MCF 10A (cell line): Measurements from ENCODE around the gene CACNA2D3. TPM values are rescaled to one million over a fixed set of nuclear protein-coding genes. Genes with fewer than 3 reads are reported as not detected.

Source experiments
- BruUV-seq: library from RNA; stranded (reverse); fragments of 400-500 nt; replicated peaks from 2 replicates; lab custom pipeline; 2021; lab: Mats Ljungman, UMichigan
- CTCF ChIA-PET: fragments of 300-600 bp; sonication (Branson Sonifier 250); formaldehyde crosslinking; extraction: SDS; loops from one replicate; lab custom pipeline; 2021; ENCODE audit warnings: antibody characterized with exemption, inconsistent platforms; lab: Yijun Ruan, JAX
- POLR2A ChIA-PET: fragments of 300-600, 350-650 bp; sonication (Branson Sonifier 250); formaldehyde crosslinking; extraction: SDS; loops from one replicate; lab custom pipeline; 2020; ENCODE audit warnings: antibody characterized with exemption, inconsistent platforms; lab: Yijun Ruan, JAX
- DNase-seq: peaks from one replicate; pipeline ENCODE4 v3.0.0-alpha.2; 2018; ENCODE audit not compliant: unreplicated experiment
- H3K27ac Mint-ChIP-seq: one replicate; pipeline ENCODE4 v1.8.0; 2022; ENCODE audit warnings: mild to moderate bottlenecking, low read depth, mixed read lengths; ENCODE audit not compliant: unreplicated experiment
- H3K27me3 Mint-ChIP-seq: one replicate; pipeline ENCODE4 v1.8.0; 2022; ENCODE audit warnings: mixed read lengths; ENCODE audit not compliant: insufficient read depth, unreplicated experiment
- H3K36me3 Mint-ChIP-seq: one replicate; pipeline ENCODE4 v1.8.0; 2022; ENCODE audit warnings: mild to moderate bottlenecking, moderate library complexity, mixed read lengths; ENCODE audit not compliant: insufficient read depth, unreplicated experiment
- H3K4me1 Mint-ChIP-seq: one replicate; pipeline ENCODE4 v1.8.0; 2022; ENCODE audit warnings: mixed read lengths; ENCODE audit not compliant: insufficient read depth, unreplicated experiment
- H3K4me3 Mint-ChIP-seq: one replicate; pipeline ENCODE4 v1.8.0; 2022; ENCODE audit warnings: mild to moderate bottlenecking, moderate library complexity, mixed read lengths; ENCODE audit not compliant: unreplicated experiment
- H3K9me3 Mint-ChIP-seq: one replicate; pipeline ENCODE4 v1.8.0; 2022; ENCODE audit warnings: mixed read lengths; ENCODE audit not compliant: unreplicated experiment
- CTCF ChIP-seq: fragments of 200-600 bp; IDR thresholded peaks from one replicate; pipeline ENCODE4 v1.8.0; 2022; ENCODE audit warnings: antibody characterized with exemption, mild to moderate bottlenecking; ENCODE audit not compliant: unreplicated experiment
- intact Hi-C: fragments of 100-400 bp; cut with micrococcal nuclease; formaldehyde crosslinking; loops from 2 replicates; pipeline ENCODE4 v1.14.1; 2022
- total RNA-seq: library from RNA; stranded (reverse); gene quantifications from 2 replicates; pipeline ENCODE4 v1.2.3, GENCODE V29; 2022

The CACNA2D3 gene
- total RNA-seq, 1 experiment from 2014 or later: 2.3 TPM

- Mint-ChIP-seq H3K27me3 (no peaks in the 10 kb centered on the region), H3K27ac (no peak overlapping the region), H3K9me3 (no peaks in the 10 kb centered on the region), H3K4me1 (peaks cover 26% of the 10 kb centered on the region), H3K36me3 (no peaks in the 10 kb centered on the region), H3K4me3 (no peak overlapping the region)
- no TSS peak for BruUV-seq
- no peak for TF ChIP-seq CTCF
- intact Hi-C loops: no loop called here
- no peak for DNase-seq
- POLR2A ChIA-PET: interaction anchor here (0.6 kb wide), 1 partner anchor 166 kb away, joined by 3 read pairs; no protein-coding TSS in a partner anchor
- CTCF ChIA-PET: interaction anchor here (1.9 kb wide), 1 partner anchor 423 kb away, joined by 7 read pairs; no protein-coding TSS in a partner anchor
These were observed 239.5 kb downstream of the CACNA2D3 start for GRCh38 chr3:54361746-54362283.

GRCh38 chr3:54366007-54366750 lies 243.8 kb downstream of the CACNA2D3 start:
- no peak for TF ChIP-seq CTCF
- DNase-seq: no peak
- ChIA-PET POLR2A (no interaction called here), CTCF (interaction anchor here (0.7 to 0.8 kb wide), 3 partner anchors 47 to 465 kb away, joined by 3 read pairs; no protein-coding TSS in a partner anchor)
- intact Hi-C loops: no loop called here
- Mint-ChIP-seq H3K27me3 (peaks cover 5% of the 10 kb centered on the region), H3K27ac (no peak overlapping the region), H3K4me3 (no peak overlapping the region), H3K4me1 (no peaks in the 10 kb centered on the region), H3K9me3 (no peaks in the 10 kb centered on the region), H3K36me3 (no peaks in the 10 kb centered on the region)
- BruUV-seq: no TSS peak

- DNase-seq: no peak
- Mint-ChIP-seq H3K9me3 (no peaks in the 10 kb centered on the region), H3K36me3 (no peaks in the 10 kb centered on the region), H3K4me1 (no peaks in the 10 kb centered on the region), H3K27me3 (peaks cover 12% of the 10 kb centered on the region), H3K27ac (no peak overlapping the region), H3K4me3 (no peak overlapping the region)
- POLR2A ChIA-PET: no interaction called here
- no peak for TF ChIP-seq CTCF
- CTCF ChIA-PET: interaction anchor here (0.7 to 0.8 kb wide), 4 partner anchors 48 to 1135 kb away, joined by 3 read pairs; no protein-coding TSS in a partner anchor
- no TSS peak for BruUV-seq
- intact Hi-C loops: no loop called here
These were observed 244.5 kb downstream of the CACNA2D3 start for GRCh38 chr3:54366839-54367238.

GRCh38 chr3:54372232-54372631 lies 249.9 kb downstream of the CACNA2D3 start:
- CTCF ChIA-PET: interaction anchor here (1.0 to 5.5 kb wide), 2 partner anchors 226 to 434 kb away, joined by 3 to 51 read pairs; no protein-coding TSS in a partner anchor
- H3K4me3 Mint-ChIP-seq: no peak overlapping the region
- intact Hi-C loops: no loop called here
- TF ChIP-seq CTCF: no peak
- H3K27me3 Mint-ChIP-seq: peaks cover 13% of the 10 kb centered on the region
- DNase-seq: no peak
- no peak overlapping the region for H3K27ac Mint-ChIP-seq
- H3K4me1 Mint-ChIP-seq: no peaks in the 10 kb centered on the region
- POLR2A ChIA-PET: no interaction called here
- BruUV-seq: no TSS peak
- no peaks in the 10 kb centered on the region for H3K36me3 Mint-ChIP-seq
- no peaks in the 10 kb centered on the region for H3K9me3 Mint-ChIP-seq
